ENCODE data around the gene IDH3B. TPM values are rescaled to one million over a fixed set of nuclear protein-coding genes. Genes with fewer than 3 reads are reported as not detected.
"Not testable (repeated sequence)": the region's sequence is repeated elsewhere in the genome, so short reads cannot be mapped to it uniquely, and the experiment has no call there.

The IDH3B gene
- polyA plus RNA-seq, 1 experiment, result 143 TPM

DNA sequence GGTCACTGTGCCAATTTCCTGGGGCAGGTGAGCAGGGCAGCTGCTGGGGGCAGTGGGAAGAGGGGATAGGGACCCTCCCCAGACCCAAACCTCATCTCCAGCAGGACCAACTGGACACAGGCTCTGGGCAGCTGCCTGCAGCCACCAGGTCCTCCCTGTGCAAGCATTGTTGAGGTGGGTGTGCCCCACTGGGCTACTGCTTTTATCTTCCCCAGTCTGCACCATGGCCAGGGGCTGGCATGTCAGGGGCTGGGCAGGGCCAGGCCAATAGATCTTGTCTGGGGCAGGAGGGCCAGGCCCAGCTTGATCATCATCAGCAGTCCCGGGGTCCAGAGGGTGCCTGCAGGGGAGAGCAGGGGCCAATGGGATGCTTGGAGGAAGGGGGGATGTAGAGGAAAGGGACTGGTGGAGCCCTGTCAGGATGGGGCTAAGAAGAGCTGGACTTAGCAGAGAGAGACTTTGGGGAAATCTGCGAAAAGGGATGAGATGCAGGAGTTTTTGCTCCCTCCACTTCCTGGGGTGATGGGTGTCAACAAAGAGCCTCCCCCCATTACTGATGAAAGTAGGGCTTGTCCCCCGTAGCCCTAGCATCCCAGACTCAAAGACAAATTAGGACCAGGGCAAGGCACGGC, 34.3 kb upstream of the IDH3B start:
- Histone ChIP-seq H3K27me3 (ENCODE audit: control insufficient read depth, insufficient read depth, low read length) (peaks cover 29% of the 10 kb centered on the region), H3K36me3 (ENCODE audit: control insufficient read depth, insufficient read depth, low read length) (no peaks in the 10 kb centered on the region), H3K4me3 (ENCODE audit: low read depth, low read length) (no peak overlapping the region)
- POLR2A ChIA-PET, result no interaction called here
- CTCF ChIA-PET, result no interaction called here
- TF ChIP-seq, protein P1, sequence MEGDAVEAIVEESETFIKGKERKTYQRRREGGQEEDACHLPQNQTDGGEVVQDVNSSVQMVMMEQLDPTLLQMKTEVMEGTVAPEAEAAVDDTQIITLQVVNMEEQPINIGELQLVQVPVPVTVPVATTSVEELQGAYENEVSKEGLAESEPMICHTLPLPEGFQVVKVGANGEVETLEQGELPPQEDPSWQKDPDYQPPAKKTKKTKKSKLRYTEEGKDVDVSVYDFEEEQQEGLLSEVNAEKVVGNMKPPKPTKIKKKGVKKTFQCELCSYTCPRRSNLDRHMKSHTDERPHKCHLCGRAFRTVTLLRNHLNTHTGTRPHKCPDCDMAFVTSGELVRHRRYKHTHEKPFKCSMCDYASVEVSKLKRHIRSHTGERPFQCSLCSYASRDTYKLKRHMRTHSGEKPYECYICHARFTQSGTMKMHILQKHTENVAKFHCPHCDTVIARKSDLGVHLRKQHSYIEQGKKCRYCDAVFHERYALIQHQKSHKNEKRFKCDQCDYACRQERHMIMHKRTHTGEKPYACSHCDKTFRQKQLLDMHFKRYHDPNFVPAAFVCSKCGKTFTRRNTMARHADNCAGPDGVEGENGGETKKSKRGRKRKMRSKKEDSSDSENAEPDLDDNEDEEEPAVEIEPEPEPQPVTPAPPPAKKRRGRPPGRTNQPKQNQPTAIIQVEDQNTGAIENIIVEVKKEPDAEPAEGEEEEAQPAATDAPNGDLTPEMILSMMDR (IDR thresholded peaks at IDR 0.05; ENCODE audit: insufficient read depth, low read depth, low read length), result no peak
- no peak for DNase-seq (ENCODE audit: low read depth)

DNA sequence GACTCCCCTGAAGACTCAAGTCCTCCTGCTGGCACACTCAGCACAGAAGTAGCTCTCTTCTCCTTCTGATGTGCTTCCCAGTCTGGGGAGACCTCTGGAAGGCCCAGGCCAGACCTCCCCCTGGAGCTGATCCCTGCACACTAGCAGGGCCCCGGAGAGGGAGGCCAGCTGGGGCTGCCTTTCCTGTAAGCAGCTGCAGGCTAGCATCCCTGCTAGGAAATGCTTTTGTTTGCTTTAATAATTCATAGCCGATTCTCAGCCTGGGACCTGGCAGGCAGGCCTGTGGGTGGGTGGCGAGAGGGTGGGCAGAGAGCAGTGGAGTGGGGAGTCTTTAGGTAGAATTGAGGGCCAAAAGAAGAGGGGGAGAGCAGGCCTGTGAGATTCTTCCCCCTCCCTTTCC, 33.8 kb upstream of the IDH3B start:
- H3K4me3 ChIP-seq (ENCODE audit: low read depth, low read length), result no peak overlapping the region
- ChIA-PET CTCF (interaction anchor here (0.6 to 0.7 kb wide), 2 partner anchors 16 to 46 kb away, joined by 3 to 4 read pairs; no protein-coding TSS in a partner anchor), POLR2A (no interaction called here)
- H3K36me3 ChIP-seq (ENCODE audit: control insufficient read depth, insufficient read depth, low read length), result no peaks in the 10 kb centered on the region
- peaks cover 29% of the 10 kb centered on the region for H3K27me3 ChIP-seq (ENCODE audit: control insufficient read depth, insufficient read depth, low read length)
- TF ChIP-seq, protein P1 (IDR thresholded peaks at IDR 0.05; ENCODE audit: insufficient read depth, low read depth, low read length), result no peak
- no peak for DNase-seq (ENCODE audit: low read depth)

DNA sequence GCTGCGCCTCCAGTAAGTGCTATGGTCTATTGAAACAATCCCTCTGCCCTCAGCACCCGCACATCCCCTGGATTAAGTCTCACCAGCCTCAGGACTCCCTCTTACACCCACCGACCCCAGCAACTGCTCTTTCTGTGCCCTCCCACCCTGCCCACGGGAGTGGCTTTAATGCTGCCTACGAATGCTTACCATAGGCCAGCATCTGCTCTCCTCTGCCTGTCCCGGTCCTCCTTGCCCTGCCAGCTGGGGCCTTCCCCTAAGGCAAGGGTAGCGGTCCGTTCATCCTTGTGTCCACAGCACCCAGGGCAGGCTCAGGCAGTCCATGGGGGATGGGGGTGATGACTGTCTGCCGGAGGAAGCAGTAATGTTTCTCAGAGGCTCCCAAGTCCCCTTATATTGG, 32.6 kb upstream of the IDH3B start:
- TF ChIP-seq, protein P1 (IDR thresholded peaks at IDR 0.05; ENCODE audit: insufficient read depth, low read depth, low read length), result no peak
- Histone ChIP-seq H3K4me3 (ENCODE audit: low read depth, low read length) (no peak overlapping the region), H3K27me3 (ENCODE audit: control insufficient read depth, insufficient read depth, low read length) (peaks cover 34% of the 10 kb centered on the region), H3K36me3 (ENCODE audit: control insufficient read depth, insufficient read depth, low read length) (no peaks in the 10 kb centered on the region)
- no peak for DNase-seq (ENCODE audit: low read depth)
- ChIA-PET CTCF (no interaction called here), POLR2A (no interaction called here)

DNA sequence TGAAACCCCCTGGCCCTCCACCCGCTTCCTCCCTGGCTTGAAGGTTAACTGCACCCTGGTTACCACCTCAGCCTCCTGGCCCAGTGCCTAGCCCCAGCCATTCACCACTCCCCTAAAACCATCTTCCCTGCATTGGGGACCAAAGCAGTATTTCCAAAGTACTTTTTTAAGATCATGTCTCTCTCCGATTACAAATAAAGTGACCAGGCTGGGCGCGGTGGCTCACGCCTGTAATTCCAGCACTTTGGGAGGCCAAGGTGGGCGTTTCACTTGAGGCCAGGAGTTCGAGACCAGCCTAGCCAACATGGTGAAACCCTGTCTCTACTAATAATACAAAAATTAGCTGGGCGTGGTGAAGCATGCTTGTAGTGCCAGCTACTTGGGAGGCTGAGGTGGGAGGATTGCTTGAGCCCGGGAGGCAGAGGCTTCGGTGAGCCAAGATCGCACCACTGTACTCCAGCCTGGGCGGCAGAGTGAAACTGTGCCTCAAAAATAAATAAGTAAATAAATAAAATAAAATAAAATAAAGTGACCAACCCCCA, 32.0 kb upstream of the IDH3B start:
- H3K27me3 ChIP-seq (ENCODE audit: control insufficient read depth, insufficient read depth, low read length), result peaks cover 36% of the 10 kb centered on the region
- H3K4me3 ChIP-seq (ENCODE audit: low read depth, low read length); POLR2A ChIA-PET; CTCF ChIA-PET; H3K36me3 ChIP-seq (ENCODE audit: control insufficient read depth, insufficient read depth, low read length); DNase-seq (ENCODE audit: low read depth): not testable (repeated sequence)

DNA sequence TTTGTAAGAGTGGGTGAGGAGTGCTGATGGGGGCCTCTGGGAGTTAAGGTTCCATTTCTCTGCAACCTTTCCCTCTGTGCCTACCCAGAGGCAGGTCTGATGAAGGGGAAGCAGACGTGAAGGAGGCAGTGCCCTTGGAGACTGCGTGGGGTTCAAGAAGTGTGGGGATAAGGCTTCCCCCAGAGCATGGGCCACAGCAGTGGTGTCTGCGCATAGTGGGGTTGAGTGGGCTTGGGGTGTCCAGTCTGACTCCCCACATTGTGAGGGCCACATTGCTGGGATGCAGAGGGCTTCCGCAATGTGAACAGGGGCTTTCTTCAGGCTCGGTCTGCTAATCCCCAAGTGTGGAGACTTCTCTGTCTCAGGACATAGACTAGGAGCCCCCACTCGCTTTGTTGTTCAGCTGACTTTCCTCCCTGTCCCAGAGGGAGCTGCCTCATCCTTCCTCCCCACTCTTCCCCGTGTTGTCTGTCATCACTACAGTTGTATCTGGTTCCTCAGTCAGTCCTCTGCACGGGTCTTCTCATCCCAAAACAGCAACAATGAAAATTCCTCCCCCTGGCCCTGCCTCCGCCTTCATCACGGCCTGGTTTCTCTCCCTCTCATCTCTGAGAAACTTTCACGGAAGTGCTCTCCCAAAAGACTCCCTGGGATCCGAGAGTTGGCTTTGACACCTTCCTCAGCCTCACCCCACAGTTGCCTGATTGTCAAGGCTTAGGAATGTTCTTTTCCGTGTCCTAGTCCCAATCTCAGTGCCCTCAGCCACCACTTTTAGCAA, 31.4 kb upstream of the IDH3B start:
- POLR2A ChIA-PET, result no interaction called here
- DNase-seq (ENCODE audit: low read depth), result no peak
- TF ChIP-seq, protein P1 (IDR thresholded peaks at IDR 0.05; ENCODE audit: insufficient read depth, low read depth, low read length), result no peak
- Histone ChIP-seq H3K36me3 (ENCODE audit: control insufficient read depth, insufficient read depth, low read length) (no peaks in the 10 kb centered on the region), H3K27me3 (ENCODE audit: control insufficient read depth, insufficient read depth, low read length) (peaks cover 36% of the 10 kb centered on the region), H3K4me3 (ENCODE audit: low read depth, low read length) (no peak overlapping the region)
- CTCF ChIA-PET, result no interaction called here
